Smooth muscle cell of the brain vasculature (primary cell): Measurements from ENCODE around the gene SEMG2.

Experiments used
- DNase-seq: peaks from one replicate; pipeline ENCODE4 v3.0.0-alpha.2; 2012; ENCODE audit warnings: low read depth, low spot score

SEMG2 gene

GRCh38 chr20:45221076-45221475 is at the start of gene SEMG2:
Gene SEMG2, plus strand, starts transcription at chr20:45221373. Its CDS starts 17 bp downstream, at chr20:45221390.
- no peak for DNase-seq

- no peak for DNase-seq
Measured at GRCh38 chr20:45173522-45173921, 47.7 kb upstream of the SEMG2 start.

- DNase-seq, result no peak
Measured at GRCh38 chr20:45174434-45175364, 46.5 kb upstream of the SEMG2 start, which contains the start of gene PI3. Gene PI3, plus strand, starts transcription at chr20:45174902. Its CDS starts 21 bp downstream, at chr20:45174923.

GRCh38 chr20:45176526-45177267 is 44.5 kb upstream of the SEMG2 start:
- DNase-seq, result no peak

- no peak for DNase-seq
Measured at GRCh38 chr20:45179166-45179565, 42.0 kb upstream of the SEMG2 start.

- DNase-seq, result no peak
Measured at GRCh38 chr20:45181639-45182038, 39.5 kb upstream of the SEMG2 start.

- DNase-seq, result no peak
Measured at GRCh38 chr20:45183084-45183483, 38.1 kb upstream of the SEMG2 start.

- DNase-seq, result no peak
Measured at GRCh38 chr20:45187693-45188092, 33.5 kb upstream of the SEMG2 start.

GRCh38 chr20:45189067-45189609 is 32.0 kb upstream of the SEMG2 start:
- DNase-seq, result no peak

- DNase-seq, result no peak
Measured at GRCh38 chr20:45189861-45190260, 31.3 kb upstream of the SEMG2 start.

GRCh38 chr20:45191926-45192325 is 29.2 kb upstream of the SEMG2 start:
- DNase-seq, result no peak

GRCh38 chr20:45193331-45193730 is 27.8 kb upstream of the SEMG2 start:
- DNase-seq, result no peak

GRCh38 chr20:45206725-45207124 is 14.4 kb upstream of the SEMG2 start, which contains the start of gene SEMG1:
Gene SEMG1, plus strand, starts transcription at chr20:45207033. Its CDS starts 21 bp downstream, at chr20:45207054.
- no peak for DNase-seq

GRCh38 chr20:45209924-45210323 is 11.2 kb upstream of the SEMG2 start:
- no peak for DNase-seq

- DNase-seq, result no peak
Measured at GRCh38 chr20:45211569-45212474, 9.4 kb upstream of the SEMG2 start.

GRCh38 chr20:45212836-45213235 is 8.3 kb upstream of the SEMG2 start:
- no peak for DNase-seq

GRCh38 chr20:45218124-45218523 is 3.0 kb upstream of the SEMG2 start:
- no peak for DNase-seq

- DNase-seq, result no peak
Measured at GRCh38 chr20:45218636-45219035, 2.5 kb upstream of the SEMG2 start.

- no peak for DNase-seq
Measured at GRCh38 chr20:45223136-45223535, 2.0 kb downstream of the SEMG2 start.

GRCh38 chr20:45226287-45226686 is 5.1 kb downstream of the SEMG2 start:
- no peak for DNase-seq
